K562 (cell line): ENCODE results near the gene FMNL1. TPM values are rescaled to one million over a fixed set of nuclear protein-coding genes. Genes with fewer than 3 reads are reported as not detected.

Experiments
- ATF7 ChIP-seq: fragments of 450-650 bp; IDR thresholded peaks from 2 replicates; pipeline ENCODE4 v1.7.1; 2014; ENCODE audit warnings: mild to moderate bottlenecking, moderate library complexity
- BRCA1 ChIP-seq, 2 experiments: fragments of 450-650 bp in 1 of 2; sonication (generic) in 1 of 2; formaldehyde crosslinking in 1 of 2; IDR thresholded peaks; 2 replicates each; pipeline versions ENCODE4 v1.5.0 to v1.6.1; 2017 to 2020; ENCODE audit warnings: mild to moderate bottlenecking in 1 of 2, missing genetic modification reagents in 1 of 2
- CEBPB ChIP-seq: fragments of 450-650 bp; IDR thresholded peaks from 2 replicates; pipeline ENCODE4 v1.6.1; 2016; ENCODE audit warnings: missing genetic modification characterization, missing compliant biosample characterization
- CGGBP1 ChIP-seq: fragments of 250-450 bp; sonication (Bioruptor Pico); IDR thresholded peaks from 2 replicates; pipeline ENCODE4 v1.9.0; 2021; ENCODE audit warnings: mild to moderate bottlenecking
- CREB3 ChIP-seq: fragments of 450-650 bp; conservative IDR thresholded peaks from 2 replicates; pipeline ENCODE4 v1.6.1; 2016; ENCODE audit warnings: missing genetic modification characterization, low read depth, mild to moderate bottlenecking, missing compliant biosample characterization, moderate library complexity
- EHMT2 ChIP-seq: fragments of 450-650 bp; IDR thresholded peaks from 2 replicates; pipeline ENCODE4 v1.6.1; 2018; ENCODE audit warnings: antibody characterized with exemption
- GABPB2 ChIP-seq: fragments of 250-450 bp; sonication (Bioruptor Pico); conservative IDR thresholded peaks from 2 replicates; pipeline ENCODE4 v1.5.1; 2021; ENCODE audit warnings: mild to moderate bottlenecking
- MEF2A ChIP-seq: IDR thresholded peaks from 2 replicates; pipeline ENCODE4 v1.6.1; 2011; ENCODE audit warnings: low read depth, mild to moderate bottlenecking, low read length, moderate library complexity; ENCODE audit not compliant: control insufficient read depth
- MTA1 ChIP-seq: fragments of 450-650 bp; IDR thresholded peaks from 2 replicates; pipeline ENCODE4 v1.6.1; 2017; ENCODE audit warnings: borderline replicate concordance
- NCOA4 ChIP-seq: fragments of 450-650 bp; IDR thresholded peaks from 2 replicates; pipeline ENCODE4 v1.6.1; 2018; ENCODE audit warnings: mild to moderate bottlenecking; ENCODE audit not compliant: partially characterized antibody
- NELFE ChIP-seq: IDR thresholded peaks from 2 replicates; pipeline ENCODE4 v1.6.1; 2011; ENCODE audit warnings: mild to moderate bottlenecking; ENCODE audit not compliant: insufficient read depth, insufficient read length
- SREBF2 ChIP-seq: sonication (generic); formaldehyde crosslinking; IDR thresholded peaks from 2 replicates; pipeline ENCODE4 v1.4.0; 2020; ENCODE audit warnings: mild to moderate bottlenecking, missing genetic modification reagents
- ZNF121 ChIP-seq: sonication (generic); formaldehyde crosslinking; conservative IDR thresholded peaks from 2 replicates; pipeline ENCODE4 v1.8.0; 2022; ENCODE audit warnings: missing genetic modification reagents
- ZNF695 ChIP-seq: fragments of 450-650 bp; formaldehyde crosslinking; IDR thresholded peaks from 2 replicates; pipeline ENCODE4 v1.4.0; 2020; ENCODE audit warnings: mild to moderate bottlenecking, moderate library complexity
- polyA plus RNA-seq, 8 experiments: library from polyadenylated mRNA; depleted of rRNA in 4 of 8; stranded (reverse) in 5 of 8; unstranded in 3 of 8; fragments of >200 nt; fragmentation: Nextera tagmentation in 2 of 8; fragmentation: Illumina TruSeq in 1 of 8; extraction: Ambion mirVana in 2 of 8; extraction: Trizol in 1 of 8; gene quantifications; 2 replicates each; pipeline versions ENCODE4 v1.2.1 to v1.2.3, GENCODE V29; 2011 to 2014; ENCODE audit warnings: inconsistent platforms in 1 of 8, missing spikeins in 1 of 8
- total RNA-seq, 7 experiments: library from RNA; depleted of rRNA in 6 of 7; stranded (reverse); fragments of >200 nt in 6 of 7; fragmentation: Illumina TruSeq in 2 of 7; extraction: Trizol in 2 of 7; gene quantifications; 2 replicates each; pipeline versions ENCODE4 v1.2.1 to v1.2.3, GENCODE V29; 2011 to 2021; ENCODE audit warnings: low replicate concordance in 1 of 7
- TF ChIP-seq, protein P1 (sequence below): fragments of 250-450 bp; sonication (Bioruptor Pico); IDR thresholded peaks from 2 replicates; pipeline ENCODE4 v1.4.0; 2020; ENCODE audit warnings: mild to moderate bottlenecking, moderate library complexity
- TF ChIP-seq, protein P2 (sequence below): fragments of 250-450 bp; sonication (Bioruptor Pico); IDR thresholded peaks from 2 replicates; pipeline ENCODE4 v1.5.0; 2021; ENCODE audit warnings: mild to moderate bottlenecking, moderate library complexity
- TF ChIP-seq, protein P3 (sequence below): fragments of 250-450 bp; sonication (Bioruptor Pico); IDR thresholded peaks from 2 replicates; pipeline ENCODE4 v1.5.0; 2021; ENCODE audit warnings: mild to moderate bottlenecking, borderline replicate concordance

The FMNL1 gene
- total and polyA plus RNA-seq, 9 of the 15 experiments (the other 6 are each of a cell fraction or from before 2014, with no cell fraction given): 0.70 to 36.6 (median 7.7) TPM

DNA sequence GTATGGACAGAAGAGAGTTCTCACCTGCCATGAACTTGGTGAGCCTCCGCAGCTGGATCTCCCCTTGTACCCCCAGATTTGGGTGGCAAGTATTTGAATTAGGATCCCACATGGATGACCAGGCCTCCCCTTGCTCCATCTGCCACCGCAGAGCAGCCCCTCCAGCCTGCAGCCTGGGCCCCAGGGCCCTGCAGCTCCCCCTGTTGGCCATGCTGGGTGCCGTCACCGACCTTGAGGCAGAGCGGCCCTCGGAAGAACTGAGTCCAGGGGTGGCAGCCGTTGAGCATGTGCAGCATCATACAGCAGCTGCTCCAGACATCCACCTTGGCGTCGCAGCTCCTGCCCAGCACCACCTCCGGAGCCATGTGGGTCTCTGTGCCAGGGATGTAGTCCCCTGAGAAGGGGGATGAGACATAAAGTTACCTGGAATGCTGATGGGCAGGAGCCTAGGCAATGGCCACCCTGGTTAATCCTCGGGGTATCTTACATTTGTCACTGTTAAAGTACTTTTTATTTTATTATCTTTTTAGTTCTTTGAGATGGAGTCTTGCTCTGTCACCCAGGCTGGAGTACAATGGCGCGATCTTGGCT, 49.2 kb downstream of the FMNL1 start (continued):
- TF ChIP-seq ZNF695 (CRISPR knock-in tag) (no peak), MTA1 (no peak), CREB3 (tag) (no peak), GABPB2 (CRISPR knock-in tag) (no peak), CGGBP1 (CRISPR knock-in tag) (no peak), ATF7 (no peak), BRCA1 (IDR thresholded peaks at IDR 0.05) (no peak), BRCA1 (CRISPR knock-in tag; IDR thresholded peaks at IDR 0.05) (no peak), EHMT2 (no peak), ZNF121 (CRISPR knock-in tag) (no peak), MEF2A (no peak), CEBPB (tag) (no peak), SREBF2 (CRISPR knock-in tag) (no peak), NCOA4 (no peak), NELFE (no peak)
- TF ChIP-seq, protein P1, sequence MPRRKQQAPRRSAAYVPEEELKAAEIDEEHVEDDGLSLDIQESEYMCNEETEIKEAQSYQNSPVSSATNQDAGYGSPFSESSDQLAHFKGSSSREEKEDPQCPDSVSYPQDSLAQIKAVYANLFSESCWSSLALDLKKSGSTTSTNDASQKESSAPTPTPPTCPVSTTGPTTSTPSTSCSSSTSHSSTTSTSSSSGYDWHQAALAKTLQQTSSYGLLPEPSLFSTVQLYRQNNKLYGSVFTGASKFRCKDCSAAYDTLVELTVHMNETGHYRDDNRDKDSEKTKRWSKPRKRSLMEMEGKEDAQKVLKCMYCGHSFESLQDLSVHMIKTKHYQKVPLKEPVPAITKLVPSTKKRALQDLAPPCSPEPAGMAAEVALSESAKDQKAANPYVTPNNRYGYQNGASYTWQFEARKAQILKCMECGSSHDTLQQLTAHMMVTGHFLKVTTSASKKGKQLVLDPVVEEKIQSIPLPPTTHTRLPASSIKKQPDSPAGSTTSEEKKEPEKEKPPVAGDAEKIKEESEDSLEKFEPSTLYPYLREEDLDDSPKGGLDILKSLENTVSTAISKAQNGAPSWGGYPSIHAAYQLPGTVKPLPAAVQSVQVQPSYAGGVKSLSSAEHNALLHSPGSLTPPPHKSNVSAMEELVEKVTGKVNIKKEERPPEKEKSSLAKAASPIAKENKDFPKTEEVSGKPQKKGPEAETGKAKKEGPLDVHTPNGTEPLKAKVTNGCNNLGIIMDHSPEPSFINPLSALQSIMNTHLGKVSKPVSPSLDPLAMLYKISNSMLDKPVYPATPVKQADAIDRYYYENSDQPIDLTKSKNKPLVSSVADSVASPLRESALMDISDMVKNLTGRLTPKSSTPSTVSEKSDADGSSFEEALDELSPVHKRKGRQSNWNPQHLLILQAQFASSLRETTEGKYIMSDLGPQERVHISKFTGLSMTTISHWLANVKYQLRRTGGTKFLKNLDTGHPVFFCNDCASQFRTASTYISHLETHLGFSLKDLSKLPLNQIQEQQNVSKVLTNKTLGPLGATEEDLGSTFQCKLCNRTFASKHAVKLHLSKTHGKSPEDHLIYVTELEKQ (CRISPR knock-in tag): no peak
- TF ChIP-seq, protein P2, sequence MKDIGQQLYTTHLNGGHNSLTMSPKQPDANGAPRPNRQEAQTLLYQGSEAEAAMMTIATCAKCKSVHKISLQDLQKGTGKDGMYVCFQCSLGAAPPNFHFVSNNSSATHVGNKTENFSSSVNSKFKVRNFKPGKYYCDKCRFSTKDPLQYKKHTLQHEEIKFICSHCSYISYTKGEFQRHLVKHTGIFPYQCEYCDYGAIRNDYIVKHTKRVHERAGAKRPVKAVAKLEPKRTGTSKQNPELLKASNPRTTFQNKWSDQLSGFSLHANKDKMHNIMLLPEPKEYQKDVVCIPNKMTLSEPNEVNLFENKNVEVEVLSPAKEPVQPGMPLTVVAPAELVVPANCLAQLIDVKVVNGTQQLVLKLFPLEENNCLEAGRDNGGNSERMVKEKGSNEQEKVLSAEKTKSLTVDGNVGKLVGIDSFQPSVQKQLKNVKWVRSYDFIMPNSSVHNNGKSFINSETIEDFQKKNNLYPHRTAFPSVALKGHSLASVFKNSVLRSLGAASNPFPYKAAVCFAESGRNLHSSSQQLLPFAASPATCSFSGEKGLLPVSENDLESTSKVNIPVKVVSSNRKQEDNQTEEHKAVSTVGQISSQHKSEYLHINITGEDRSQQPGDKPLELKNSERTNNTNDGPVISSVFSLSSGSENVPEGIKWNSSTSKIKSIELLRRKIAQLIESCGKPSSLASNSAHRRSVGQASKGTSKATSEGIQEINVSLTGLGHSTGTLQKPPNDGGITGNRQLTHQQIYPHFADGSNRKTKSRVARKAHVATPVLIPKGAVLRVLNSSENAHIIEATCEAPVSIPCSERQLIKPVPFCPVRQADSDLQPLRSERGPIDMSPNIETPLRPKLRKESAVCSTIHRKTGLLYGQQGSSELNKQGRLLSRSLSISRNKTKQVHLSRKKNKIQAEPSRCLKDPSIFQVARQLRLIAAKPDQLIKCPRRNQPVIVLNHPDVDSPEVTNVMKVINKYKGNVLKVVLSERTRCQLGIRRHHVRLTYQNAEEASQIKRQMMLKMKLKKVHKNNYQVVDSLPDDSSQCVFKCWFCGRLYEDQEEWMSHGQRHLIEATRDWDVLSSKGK: no peak
- TF ChIP-seq, protein P3, sequence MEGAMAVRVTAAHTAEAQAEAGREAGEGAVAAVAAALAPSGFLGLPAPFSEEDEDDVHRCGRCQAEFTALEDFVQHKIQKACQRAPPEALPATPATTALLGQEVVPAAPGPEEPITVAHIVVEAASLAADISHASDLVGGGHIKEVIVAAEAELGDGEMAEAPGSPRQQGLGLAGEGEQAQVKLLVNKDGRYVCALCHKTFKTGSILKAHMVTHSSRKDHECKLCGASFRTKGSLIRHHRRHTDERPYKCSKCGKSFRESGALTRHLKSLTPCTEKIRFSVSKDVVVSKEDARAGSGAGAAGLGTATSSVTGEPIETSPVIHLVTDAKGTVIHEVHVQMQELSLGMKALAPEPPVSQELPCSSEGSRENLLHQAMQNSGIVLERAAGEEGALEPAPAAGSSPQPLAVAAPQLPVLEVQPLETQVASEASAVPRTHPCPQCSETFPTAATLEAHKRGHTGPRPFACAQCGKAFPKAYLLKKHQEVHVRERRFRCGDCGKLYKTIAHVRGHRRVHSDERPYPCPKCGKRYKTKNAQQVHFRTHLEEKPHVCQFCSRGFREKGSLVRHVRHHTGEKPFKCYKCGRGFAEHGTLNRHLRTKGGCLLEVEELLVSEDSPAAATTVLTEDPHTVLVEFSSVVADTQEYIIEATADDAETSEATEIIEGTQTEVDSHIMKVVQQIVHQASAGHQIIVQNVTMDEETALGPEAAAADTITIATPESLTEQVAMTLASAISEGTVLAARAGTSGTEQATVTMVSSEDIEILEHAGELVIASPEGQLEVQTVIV (CRISPR knock-in tag): no peak
